Spleen (tissue), 11 donors: ENCODE results near the gene SLC22A2. TPM values are rescaled to one million over a fixed set of nuclear protein-coding genes. Genes with fewer than 3 reads are reported as not detected.

ENCODE experiments used
- DNase-seq: peaks from one replicate; pipeline ENCODE4 v3.0.0-alpha.2; 2020
- H3K27ac ChIP-seq, 8 donors: fragments of 200-600 bp; sonication (generic) in 7 of 8; 1 replicate in 4 of 8; 2 replicates in 4 of 8; pipeline versions ENCODE4 v1.5.0 to v1.8.0; 2016 to 2021; ENCODE audit warnings: inconsistent platforms in 4 of 8, mild to moderate bottlenecking in 4 of 8, moderate library complexity in 1 of 8
- H3K27me3 ChIP-seq, 7 donors: fragments of 200-600 bp; sonication (generic) in 6 of 7; replicated peaks in 1 of 7; 1 replicate in 4 of 7; 2 replicates in 3 of 7; pipeline versions ENCODE4 v1.5.0 to v1.8.0; 2016 to 2021; ENCODE audit warnings: inconsistent platforms in 3 of 7, mild to moderate bottlenecking in 1 of 7
- H3K36me3 ChIP-seq, 6 donors: fragments of 200-600 bp; sonication (generic) in 5 of 6; 1 replicate in 4 of 6; 2 replicates in 2 of 6; pipeline versions ENCODE4 v1.5.0 to v1.8.0; 2016 to 2021; ENCODE audit warnings: inconsistent platforms in 2 of 6
- H3K4me1 ChIP-seq, 6 donors: fragments of 200-600 bp; sonication (generic) in 5 of 6; 1 replicate in 3 of 6; 2 replicates in 3 of 6; pipeline versions ENCODE4 v1.5.0 to v1.8.0; 2016 to 2021; ENCODE audit warnings: inconsistent platforms in 3 of 6
- H3K4me3 ChIP-seq, 8 donors: fragments of 200-600 bp; sonication (generic) in 7 of 8; 1 replicate in 4 of 8; 2 replicates in 4 of 8; pipeline versions ENCODE4 v1.5.0 to v1.8.0; 2016 to 2021; ENCODE audit warnings: inconsistent platforms in 4 of 8, mild to moderate bottlenecking in 4 of 8, moderate library complexity in 2 of 8
- H3K9me3 ChIP-seq, 8 donors: fragments of 200-600 bp; sonication (generic) in 7 of 8; 1 replicate in 4 of 8; 2 replicates in 4 of 8; pipeline versions ENCODE4 v1.5.0 to v1.8.0; 2016 to 2021; ENCODE audit warnings: inconsistent platforms in 4 of 8
- CTCF ChIP-seq, 11 experiments: fragments of 200-600 bp in 7 of 11; fragments of 450-650 bp in 4 of 11; sonication (generic) in 4 of 11; IDR thresholded peaks in 8 of 11; conservative IDR thresholded peaks in 3 of 11; 1 replicate in 7 of 11; 2 replicates in 4 of 11; pipeline versions ENCODE4 v1.4.0 to v1.8.0; 2016 to 2021; ENCODE audit warnings: antibody characterized with exemption in 11 of 11, inconsistent platforms in 4 of 11, mild to moderate bottlenecking in 1 of 11
- POLR2A ChIP-seq, 3 donors: fragments of 450-650 bp; IDR thresholded peaks; one replicate each; pipeline ENCODE4 v1.5.1; 2017; ENCODE audit warnings: antibody characterized with exemption in 3 of 3, mild to moderate bottlenecking in 1 of 3
- POLR2AphosphoS5 ChIP-seq, 3 donors: sonication (generic); formaldehyde crosslinking; IDR thresholded peaks; one replicate each; pipeline ENCODE4 v1.5.1; 2017; ENCODE audit warnings: antibody characterized with exemption in 3 of 3
- WGBS, 5 donors: extraction: QIAGEN DNeasy Blood & Tissue Kit in 3 of 5; methylation state at CpG; one replicate each; pipeline versions ENCODE4 v1.1.5 to v1.1.7; 2013 to 2018; 5-methylcytosine and 5-hydroxymethylcytosine counted together
- intact Hi-C: fragments of 100-400 bp; cut with DNase I; formaldehyde crosslinking; loops from one replicate; pipeline ENCODE4 v1.15.0; 2023; ENCODE audit warnings: low total_unique reads
- polyA plus RNA-seq, 3 donors: library from polyadenylated mRNA; stranded (reverse); fragments of 200-250 nt; gene quantifications; one replicate each; pipeline ENCODE4 v1.2.1, GENCODE V29; 2013
- total RNA-seq, 7 donors: library from RNA; depleted of rRNA in 3 of 7; stranded (reverse); fragments of >200 nt in 3 of 7; fragmentation: NEBNext Ultra II Directional in 4 of 7; extraction: Animal tissue kit (Norgen Biotek cat#: 25700) in 4 of 7; gene quantifications; one replicate each; pipeline versions ENCODE4 v1.1.0 to v1.2.1, GENCODE V29; 2016 to 2021
- donor health status: healthy with polysubstance abuse.
- donor health status: DM: no; HTN: no; CAD: no; lungs with moderate emphysema.
- donor health status: DM: no; HTN: no; CAD: no.
- donor health status: Bipolar disorder and iron deficiency.
- donor health status: healthy.
- donor health status: DM: no; HTN: no; CAD: no.
- donor health status: DM: yes; HTN: yes; CAD: no.

Gene SLC22A2
- total and polyA plus RNA-seq, 10 donors = not detected

- Histone ChIP-seq H3K4me1 (no peaks in the 10 kb centered on the region), H3K36me3 (no peaks in the 10 kb centered on the region), H3K27ac (no peak overlapping the region), H3K4me3 (no peak overlapping the region), H3K27me3 (peaks cover 0 to 20% (median 0%) of the 10 kb centered on the region in 7 donors), H3K9me3 (no peaks in the 10 kb centered on the region)
- intact Hi-C loops = no loop called here
- WGBS, 5 donors = 55 to 65% (median 58%) methylated on average over 6 of the region's 6 CpGs
- DNase-seq = no peak
- TF ChIP-seq POLR2AphosphoS5 (IDR thresholded peaks at IDR 0.05) = no peak
- TF ChIP-seq POLR2A (IDR thresholded peaks at IDR 0.05) = no peak
- TF ChIP-seq CTCF (IDR thresholded peaks at IDR 0.05 in 8 of 11, conservative IDR thresholded peaks at IDR 0.05 in 3 of 11) = no peak
These were observed 2.3 kb upstream of the SLC22A2 start for GRCh38 chr6:160260803-160261450.

GRCh38 chr6:160260367-160260766 is 1.7 kb upstream of the SLC22A2 start:
- WGBS, 5 donors = 70 to 76% (median 74%) methylated on average over 13 to 14 of the region's 14 CpGs
- no peaks in the 10 kb centered on the region for H3K9me3 ChIP-seq
- TF ChIP-seq POLR2AphosphoS5 (IDR thresholded peaks at IDR 0.05) (no peak), CTCF (IDR thresholded peaks at IDR 0.05 in 8 of 11, conservative IDR thresholded peaks at IDR 0.05 in 3 of 11) (no peak), POLR2A (IDR thresholded peaks at IDR 0.05) (no peak)
- intact Hi-C loops = no loop called here
- H3K4me1 ChIP-seq = no peaks in the 10 kb centered on the region
- no peak for DNase-seq
- H3K36me3 ChIP-seq = no peaks in the 10 kb centered on the region
- peaks cover 0 to 20% (median 0%) of the 10 kb centered on the region in 7 donors for H3K27me3 ChIP-seq
- no peak overlapping the region for H3K4me3 ChIP-seq
- no peak overlapping the region for H3K27ac ChIP-seq

GRCh38 chr6:160259598-160259997 is 977 bp upstream of the SLC22A2 start:
- no peak for DNase-seq
- Histone ChIP-seq H3K4me3 (no peak overlapping the region), H3K4me1 (no peaks in the 10 kb centered on the region), H3K27ac (no peak overlapping the region), H3K27me3 (peaks cover 0 to 20% (median 0%) of the 10 kb centered on the region in 7 donors), H3K9me3 (no peaks in the 10 kb centered on the region), H3K36me3 (no peaks in the 10 kb centered on the region)
- intact Hi-C loops = no loop called here
- no peak for TF ChIP-seq CTCF (IDR thresholded peaks at IDR 0.05 in 8 of 11, conservative IDR thresholded peaks at IDR 0.05 in 3 of 11)
- no peak for TF ChIP-seq POLR2A (IDR thresholded peaks at IDR 0.05)
- TF ChIP-seq POLR2AphosphoS5 (IDR thresholded peaks at IDR 0.05) = no peak
- WGBS, 5 donors = 33 to 51% (median 37%) methylated on average over 8 of the region's 8 CpGs

GRCh38 chr6:160259143-160259425 is 463 bp upstream of the SLC22A2 start:
- peaks cover 0 to 20% (median 0%) of the 10 kb centered on the region in 7 donors for H3K27me3 ChIP-seq
- H3K9me3 ChIP-seq = no peaks in the 10 kb centered on the region
- 79 to 89% (median 84%) methylated on average over 8 of the region's 8 CpGs for WGBS, 5 donors
- no peaks in the 10 kb centered on the region for H3K4me1 ChIP-seq
- H3K27ac ChIP-seq = no peak overlapping the region
- no peak overlapping the region for H3K4me3 ChIP-seq
- TF ChIP-seq POLR2AphosphoS5 (IDR thresholded peaks at IDR 0.05) (no peak), POLR2A (IDR thresholded peaks at IDR 0.05) (no peak), CTCF (IDR thresholded peaks at IDR 0.05 in 8 of 11, conservative IDR thresholded peaks at IDR 0.05 in 3 of 11) (no peak)
- intact Hi-C loops = no loop called here
- no peaks in the 10 kb centered on the region for H3K36me3 ChIP-seq
- no peak for DNase-seq
